HFF-Myc (cell line): ENCODE data around the gene AP1M1.

ENCODE experiments used
- DNase-seq: peaks from one replicate; pipeline ENCODE4 v3.0.0-alpha.2; 2011; ENCODE audit warnings: low read depth; ENCODE audit errors: extremely low read depth
- H3K4me3 ChIP-seq: replicated peaks from 2 replicates; pipeline ENCODE4 v1.5.1; 2011; ENCODE audit warnings: low read depth, mild to moderate bottlenecking, control low read depth, low read length
- CTCF ChIP-seq: IDR thresholded peaks from 2 replicates; pipeline ENCODE4 v1.5.1; 2012; ENCODE audit warnings: mild to moderate bottlenecking, low read depth, low read length, control low read depth; ENCODE audit errors: missing control alignments

AP1M1 gene

DNA sequence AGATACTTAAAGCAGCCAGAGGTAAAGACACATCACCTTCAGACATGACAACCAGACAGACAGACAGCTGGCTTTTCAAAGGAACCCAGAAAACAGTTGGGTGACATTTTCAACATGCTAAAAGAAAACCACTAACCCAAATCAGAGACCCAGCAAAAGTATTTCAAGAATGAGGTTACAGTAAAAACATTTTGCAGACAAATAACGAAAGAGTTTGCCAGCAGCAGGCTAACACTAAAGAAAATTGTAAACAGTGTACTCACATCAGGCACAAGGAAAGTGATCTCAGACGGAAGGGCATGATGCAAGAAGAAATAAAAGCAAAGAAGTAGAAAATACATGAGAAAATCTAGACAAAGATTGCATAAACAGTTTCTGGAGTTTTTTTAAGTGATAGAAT is 46.4 kb downstream of the AP1M1 start:
- H3K4me3 ChIP-seq: no peak overlapping the region
- TF ChIP-seq CTCF: no peak
- DNase-seq: no peak

DNA sequence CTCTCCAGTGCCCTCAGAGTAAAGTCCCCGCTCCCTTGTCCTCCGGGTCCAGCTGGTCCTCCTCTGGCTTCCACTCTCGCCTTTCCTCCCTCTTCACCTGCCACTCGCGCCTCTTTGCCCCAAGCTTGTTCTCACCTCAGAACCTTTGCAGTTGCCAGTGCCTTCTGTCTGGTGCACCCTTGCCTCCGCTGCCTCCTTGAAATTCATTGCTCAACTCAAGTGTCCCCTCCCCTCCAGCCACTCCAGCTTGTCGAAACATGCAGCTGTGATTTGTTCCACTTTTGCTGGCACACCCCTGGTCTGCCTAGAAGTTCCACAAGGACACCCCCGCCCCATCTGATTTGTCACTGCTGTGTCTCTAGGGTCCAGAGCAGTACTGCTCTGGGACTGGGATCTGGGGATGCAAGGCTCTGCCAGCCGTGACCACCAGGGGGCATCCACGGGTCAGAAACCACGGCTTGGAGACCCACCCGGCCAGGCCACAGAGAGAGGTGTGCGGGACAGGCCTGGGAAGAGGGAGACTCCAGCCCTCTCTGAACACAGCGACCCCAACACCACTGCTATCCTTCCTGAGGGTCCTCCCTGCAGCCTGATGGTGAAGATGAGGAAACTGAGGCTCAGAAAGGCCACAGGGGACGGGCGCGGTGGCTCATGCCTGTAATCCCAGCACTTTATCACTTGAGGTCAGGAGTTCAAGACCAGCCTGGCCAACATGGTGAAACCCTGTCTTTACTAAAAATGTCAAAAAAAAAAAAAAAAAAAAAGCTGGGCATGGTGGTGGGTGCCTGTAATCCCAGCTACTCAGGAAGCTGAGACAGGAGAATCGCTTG is 49.9 kb downstream of the AP1M1 start:
- peak; percentile 17 for DNase-seq
- TF ChIP-seq CTCF: peak; percentile 97
- H3K4me3 ChIP-seq: no peak overlapping the region

DNA sequence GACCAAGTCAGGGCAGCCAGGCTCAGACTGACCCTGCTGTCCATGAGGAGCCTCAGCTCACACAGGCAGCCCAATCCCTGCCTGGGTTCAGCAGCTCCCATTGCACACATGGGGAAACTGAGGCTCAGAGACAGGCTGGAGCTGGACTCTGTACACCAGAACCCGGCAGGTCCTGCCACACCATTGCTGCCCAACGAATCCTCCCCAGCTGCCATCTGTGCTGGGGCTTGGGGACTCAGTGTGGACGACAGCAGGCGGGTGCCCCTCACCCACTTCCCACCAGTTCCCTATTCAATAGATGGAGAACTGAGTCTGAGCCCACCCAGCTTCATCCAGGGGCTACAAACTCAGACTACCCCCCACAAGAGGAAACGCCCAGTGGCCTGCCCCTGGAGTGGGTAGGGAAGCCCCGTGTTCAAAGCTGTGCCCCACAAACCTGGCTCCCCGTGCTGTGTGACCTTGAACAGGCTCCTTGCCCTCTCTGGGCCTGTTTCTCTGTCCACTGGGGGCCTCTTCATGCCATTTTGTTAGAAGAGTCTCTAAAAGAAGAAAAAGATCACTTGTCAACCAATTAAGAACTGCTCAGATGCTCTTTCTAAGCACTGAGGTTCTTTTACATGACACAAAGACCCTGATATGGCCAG is 50.8 kb downstream of the AP1M1 start:
- no peak for TF ChIP-seq CTCF
- no peak overlapping the region for H3K4me3 ChIP-seq
- no peak for DNase-seq

- H3K4me3 ChIP-seq: no peak overlapping the region
- DNase-seq: peak; percentile 32
- no peak for TF ChIP-seq CTCF
These were observed 52.2 kb downstream of the AP1M1 start for GRCh38 chr19:16249826-16250404.

DNA sequence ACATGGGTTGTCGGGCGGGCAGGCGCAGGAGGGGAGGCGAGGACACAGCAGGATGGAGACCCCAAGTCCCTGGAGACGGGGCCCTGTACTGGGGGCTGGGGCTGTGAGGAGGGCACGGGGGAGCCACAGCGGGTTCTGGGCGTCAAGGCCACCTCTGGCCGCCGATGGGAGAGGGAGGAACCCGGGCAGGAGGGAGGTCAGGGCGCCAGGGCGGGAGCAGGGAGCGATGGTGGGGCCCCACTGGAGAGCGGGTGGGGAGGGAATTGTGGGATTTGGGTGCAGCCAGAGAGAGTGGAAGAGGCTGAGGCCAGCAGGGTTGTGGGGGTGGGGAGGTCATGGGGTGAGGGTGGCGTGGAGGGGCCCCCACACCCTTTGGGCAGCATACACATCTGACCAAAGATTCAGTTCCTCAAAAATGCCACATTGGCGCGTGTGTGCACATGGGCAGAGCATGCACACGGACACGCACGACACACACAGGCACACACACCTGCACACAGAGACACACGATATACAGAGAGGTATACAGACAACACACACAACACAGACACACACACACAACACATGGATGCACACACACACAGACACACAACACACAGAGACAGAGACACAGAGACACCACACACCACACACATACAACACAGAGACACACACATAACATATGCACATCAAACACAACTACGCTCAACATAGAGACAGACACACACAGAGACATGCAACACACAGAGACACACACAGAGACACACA is 54.9 kb downstream of the AP1M1 start:
- no peak for DNase-seq
- no peak overlapping the region for H3K4me3 ChIP-seq
- no peak for TF ChIP-seq CTCF

DNA sequence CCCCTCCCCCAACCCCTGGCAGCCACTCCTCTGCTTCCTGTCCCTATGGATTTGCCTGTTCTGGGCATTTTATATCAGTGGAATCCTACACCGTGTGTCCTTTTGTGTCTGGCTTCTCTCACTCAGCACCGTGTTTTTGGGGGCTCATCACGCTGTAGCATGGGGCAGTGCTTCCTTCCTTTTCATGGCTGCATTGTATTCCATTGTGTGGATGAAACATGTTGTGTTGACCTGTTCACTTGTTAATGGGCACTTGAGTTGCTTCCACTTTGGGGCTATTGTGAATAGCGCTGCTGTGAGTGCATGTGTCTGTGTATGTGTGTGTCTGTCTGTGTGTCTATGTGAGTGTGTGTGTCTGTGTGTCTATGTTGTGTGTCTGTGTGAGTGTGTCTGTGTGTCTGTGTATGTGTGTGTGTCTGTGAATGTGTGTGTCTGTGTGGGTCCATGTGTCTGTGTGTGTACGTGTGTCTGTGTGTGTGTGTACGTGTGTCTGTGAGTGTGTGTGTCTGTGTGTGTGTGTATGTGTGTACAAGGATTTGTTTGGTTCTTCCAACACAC is 57.2 kb downstream of the AP1M1 start:
- no peak for TF ChIP-seq CTCF
- H3K4me3 ChIP-seq: no peak overlapping the region
- DNase-seq: no peak
